Measurements from ENCODE around the gene SLC24A3. TPM values are rescaled to one million over a fixed set of nuclear protein-coding genes. Genes with fewer than 3 reads are reported as not detected.

The SLC24A3 gene
- polyA plus RNA-seq, 1 donor (not counting 4 experiments of a cell fraction or from before 2014, with no cell fraction given): 0.17 TPM

GRCh38 chr20:19251506-19251905 is 39.1 kb downstream of the SLC24A3 start:
- H4K20me1 ChIP-seq (ENCODE audit: control insufficient read depth, extremely low read depth, insufficient read depth, low read length): no peaks in the 10 kb centered on the region
- no peak overlapping the region for H3K27ac ChIP-seq (ENCODE audit: control insufficient read depth, insufficient read depth, low read length)

GRCh38 chr20:19251958-19252357 is 39.5 kb downstream of the SLC24A3 start:
- TF ChIP-seq CTCF (optimal IDR thresholded peaks at IDR 0.05 in 1 of 3, IDR thresholded peaks at IDR 0.05 in 1 of 3, conservative IDR thresholded peaks at IDR 0.05 in 1 of 3; ENCODE audit: extremely low read depth in 1 of 3, insufficient read depth in 2 of 3, low read length in 3 of 3): no peak
- no peak for TF ChIP-seq EZH2 (IDR thresholded peaks at IDR 0.05; ENCODE audit: low read length)
- no peak overlapping the region for H3K9ac ChIP-seq (ENCODE audit: control insufficient read depth, extremely low read depth, insufficient read depth, low read length)
- no peaks in the 10 kb centered on the region for H3K9me1 ChIP-seq (ENCODE audit: control insufficient read depth, extremely low read depth, insufficient read depth, low read length)
- H2AFZ ChIP-seq (ENCODE audit: control insufficient read depth, low read length): no peak overlapping the region
- no peak for FAIRE-seq
- H3K27me3 ChIP-seq (ENCODE audit: control insufficient read depth, extremely low read depth, insufficient read depth, low read length): no peaks in the 10 kb centered on the region
- DNase-seq (ENCODE audit: low read depth, low spot score): no peak
- no peak overlapping the region for H3K4me3 ChIP-seq (ENCODE audit: control insufficient read depth in 2 of 3, extremely low read depth in 1 of 3, insufficient read depth in 2 of 3, low read depth in 1 of 3, low read length in 3 of 3)
- H3K79me2 ChIP-seq (ENCODE audit: control insufficient read depth, insufficient read depth, low read length): no peaks in the 10 kb centered on the region
- dilution Hi-C loops (cut with MboI; ENCODE audit: extremely low pct_ligation_motif_present, low sequenced_read_pairs): no loop called here
- H4K20me1 ChIP-seq (ENCODE audit: control insufficient read depth, extremely low read depth, insufficient read depth, low read length): no peaks in the 10 kb centered on the region
- no peak overlapping the region for H3K27ac ChIP-seq (ENCODE audit: control insufficient read depth, insufficient read depth, low read length)
- H3K4me2 ChIP-seq (ENCODE audit: control insufficient read depth, extremely low read depth, insufficient read depth, low read depth, low read length): no peak overlapping the region
- H3K4me1 ChIP-seq (ENCODE audit: control insufficient read depth, extremely low read depth, insufficient read depth, low read length): peaks cover 34% of the 10 kb centered on the region
- no peaks in the 10 kb centered on the region for H3K9me3 ChIP-seq (ENCODE audit: control insufficient read depth, low read depth, low read length)
- H3K36me3 ChIP-seq (ENCODE audit: control insufficient read depth in 2 of 2, extremely low read depth in 1 of 2, insufficient read depth in 2 of 2, low read length in 2 of 2): no peaks in the 10 kb centered on the region

More at GRCh38 chr20:19251506-19251905, 39.1 kb downstream of the SLC24A3 start:
- DNase-seq (ENCODE audit: low read depth, low spot score) (no peak), FAIRE-seq (no peak)
- no peaks in the 10 kb centered on the region for H3K9me1 ChIP-seq (ENCODE audit: control insufficient read depth, extremely low read depth, insufficient read depth, low read length)
- H3K9ac ChIP-seq (ENCODE audit: control insufficient read depth, extremely low read depth, insufficient read depth, low read length): no peak overlapping the region
- H3K9me3 ChIP-seq (ENCODE audit: control insufficient read depth, low read depth, low read length): no peaks in the 10 kb centered on the region
- no peaks in the 10 kb centered on the region for H3K27me3 ChIP-seq (ENCODE audit: control insufficient read depth, extremely low read depth, insufficient read depth, low read length)
- dilution Hi-C loops (cut with MboI; ENCODE audit: extremely low pct_ligation_motif_present, low sequenced_read_pairs): no loop called here
- H3K4me1 ChIP-seq (ENCODE audit: control insufficient read depth, extremely low read depth, insufficient read depth, low read length): peaks cover 33% of the 10 kb centered on the region
- no peak overlapping the region for H2AFZ ChIP-seq (ENCODE audit: control insufficient read depth, low read length)
- TF ChIP-seq EZH2 (IDR thresholded peaks at IDR 0.05; ENCODE audit: low read length): no peak
- TF ChIP-seq CTCF (optimal IDR thresholded peaks at IDR 0.05 in 1 of 3, IDR thresholded peaks at IDR 0.05 in 1 of 3, conservative IDR thresholded peaks at IDR 0.05 in 1 of 3; ENCODE audit: extremely low read depth in 1 of 3, insufficient read depth in 2 of 3, low read length in 3 of 3): no peak
- no peaks in the 10 kb centered on the region for H3K79me2 ChIP-seq (ENCODE audit: control insufficient read depth, insufficient read depth, low read length)
- H3K4me3 ChIP-seq (ENCODE audit: control insufficient read depth in 2 of 3, extremely low read depth in 1 of 3, insufficient read depth in 2 of 3, low read depth in 1 of 3, low read length in 3 of 3): no peak overlapping the region
- no peak overlapping the region for H3K4me2 ChIP-seq (ENCODE audit: control insufficient read depth, extremely low read depth, insufficient read depth, low read depth, low read length)
- H3K36me3 ChIP-seq (ENCODE audit: control insufficient read depth in 2 of 2, extremely low read depth in 1 of 2, insufficient read depth in 2 of 2, low read length in 2 of 2): no peaks in the 10 kb centered on the region
